HepG2 (cell line): ENCODE measurements around the gene C20orf144. TPM values are rescaled to one million over a fixed set of nuclear protein-coding genes. Genes with fewer than 3 reads are reported as not detected.
A peak's percentile ranks its signal among the peaks of the same experiment; 100 is the strongest.

ENCODE experiments used
- CAMTA2 ChIP-seq: sonication (generic); formaldehyde crosslinking; IDR thresholded peaks from 2 replicates; pipeline ENCODE4 v1.4.0; 2020; ENCODE audit warnings: mild to moderate bottlenecking, missing genetic modification reagents, borderline replicate concordance
- FOXJ3 ChIP-seq: sonication (generic); formaldehyde crosslinking; IDR thresholded peaks from 2 replicates; pipeline ENCODE4 v1.4.0; 2020; ENCODE audit warnings: missing genetic modification reagents, mild to moderate bottlenecking, borderline replicate concordance
- HMGA1 ChIP-seq: sonication (generic); formaldehyde crosslinking; conservative IDR thresholded peaks from 2 replicates; pipeline ENCODE4 v1.4.0; 2020; ENCODE audit warnings: missing genetic modification reagents
- HOXA7 ChIP-seq: sonication (generic); formaldehyde crosslinking; IDR thresholded peaks from 2 replicates; pipeline ENCODE4 v1.8.1; 2022; ENCODE audit warnings: mild to moderate bottlenecking, missing genetic modification reagents, moderate library complexity
- PAF1 ChIP-seq: IDR thresholded peaks from 2 replicates; pipeline ENCODE4 v1.6.1; 2016; ENCODE audit warnings: missing genetic modification reagents, missing compliant biosample characterization
- USF2 ChIP-seq, 2 experiments: sonication (generic) in 1 of 2; formaldehyde crosslinking in 1 of 2; IDR thresholded peaks; 2 replicates each; pipeline versions ENCODE4 v1.5.1 to v1.6.1; 2011 to 2020; ENCODE audit warnings: borderline replicate concordance in 1 of 2, low read depth in 1 of 2, low read length in 1 of 2, mild to moderate bottlenecking in 1 of 2, missing genetic modification reagents in 1 of 2, moderate library complexity in 1 of 2
- ZHX2 ChIP-seq, 2 experiments: sonication (generic) in 1 of 2; formaldehyde crosslinking in 1 of 2; IDR thresholded peaks; 2 replicates each; pipeline versions ENCODE4 v1.6.1 to v1.9.0; 2014 to 2022; ENCODE audit warnings: antibody characterized with exemption in 1 of 2, borderline replicate concordance in 1 of 2, inconsistent platforms in 1 of 2, low read depth in 1 of 2, missing genetic modification reagents in 1 of 2
- ZMAT5 ChIP-seq: sonication (generic); formaldehyde crosslinking; IDR thresholded peaks from 2 replicates; pipeline ENCODE4 v1.5.0; 2020; ENCODE audit warnings: mild to moderate bottlenecking, low read depth, missing genetic modification reagents, borderline replicate concordance
- ZNF10 ChIP-seq: sonication (generic); formaldehyde crosslinking; IDR thresholded peaks from 2 replicates; pipeline ENCODE4 v1.4.0; 2020; ENCODE audit warnings: mild to moderate bottlenecking, low read depth, missing genetic modification reagents, borderline replicate concordance
- ZNF281 ChIP-seq: sonication (generic); formaldehyde crosslinking; IDR thresholded peaks from 2 replicates; pipeline ENCODE4 v1.4.0; 2020; ENCODE audit warnings: missing genetic modification reagents, borderline replicate concordance
- ZNF451 ChIP-seq: sonication (generic); formaldehyde crosslinking; IDR thresholded peaks from 2 replicates; pipeline ENCODE4 v1.5.0; 2020; ENCODE audit warnings: mild to moderate bottlenecking, missing genetic modification reagents
- polyA plus RNA-seq, 8 experiments: library from polyadenylated mRNA; depleted of rRNA in 3 of 8; stranded (reverse) in 7 of 8; unstranded in 1 of 8; fragments of >200 nt; fragmentation: Illumina TruSeq in 4 of 8; extraction: Trizol in 4 of 8; gene quantifications; 2 replicates each; pipeline versions ENCODE4 v1.2.1 to v1.2.3, GENCODE V29; 2011 to 2016; ENCODE audit warnings: low read depth in 4 of 8, missing spikeins in 1 of 8, mixed read lengths in 1 of 8; ENCODE audit not compliant: insufficient read depth in 1 of 8
- total RNA-seq, 5 experiments: library from RNA; depleted of rRNA; stranded (reverse); fragments of >200 nt; fragmentation: Illumina TruSeq; extraction: Trizol; gene quantifications; 2 replicates each; pipeline ENCODE4 v1.2.3, GENCODE V29; 2016; ENCODE audit warnings: low read depth in 1 of 5
- TF ChIP-seq, protein P1 (sequence below): IDR thresholded peaks from 2 replicates; pipeline ENCODE4 v1.6.1; 2012; ENCODE audit warnings: low read depth, low read length, improper control_type of control experiment

C20orf144 gene
- total and polyA plus RNA-seq, 2 of the 13 experiments (the other 11 are each of a cell fraction or from before 2014, with no cell fraction given) = 0.09 to 0.16 TPM

DNA sequence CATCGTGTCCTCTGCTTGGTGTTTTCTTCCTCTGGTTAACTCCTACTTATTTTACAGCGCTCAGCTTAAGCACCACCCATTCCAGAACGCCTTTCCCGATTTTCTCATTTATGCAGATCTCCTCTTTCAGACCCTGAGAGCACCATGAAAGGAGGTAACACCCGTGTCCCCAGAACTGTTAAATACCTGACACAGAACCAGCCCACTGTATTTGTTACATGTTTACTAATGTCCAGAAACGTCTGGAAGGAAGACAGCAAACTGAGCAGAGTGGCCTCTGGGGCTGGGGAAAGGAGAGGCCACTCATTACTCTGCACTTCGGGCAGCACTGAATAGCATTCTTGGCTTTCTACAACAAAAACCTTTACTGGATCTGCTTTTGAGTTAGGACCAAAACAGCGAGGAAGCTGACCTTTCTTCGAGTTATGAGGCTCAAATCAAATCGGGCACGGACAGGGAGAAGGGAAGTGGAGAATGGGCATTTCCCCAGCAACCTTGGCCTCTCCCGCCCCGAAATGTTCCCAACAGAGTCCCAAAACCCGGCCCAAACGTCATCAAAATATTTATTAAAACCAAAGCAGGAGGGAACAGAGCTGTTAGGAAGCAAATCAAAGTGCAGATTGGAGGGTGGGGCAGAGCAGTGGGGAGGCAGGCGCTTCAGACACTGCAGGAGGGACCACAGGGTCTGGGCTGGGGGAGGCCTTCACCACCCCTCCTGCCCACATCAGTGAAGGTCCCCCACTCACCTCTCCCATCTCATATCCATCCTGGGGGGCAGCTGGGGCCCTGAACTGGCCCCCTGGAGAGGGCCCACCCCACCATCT is 13.2 kb downstream of the C20orf144 start (continued):
- TF ChIP-seq ZNF451 (CRISPR knock-in tag) = no peak
- no peak for TF ChIP-seq ZMAT5 (CRISPR knock-in tag)
- TF ChIP-seq PAF1 = no peak
- no peak for TF ChIP-seq HOXA7
- TF ChIP-seq, protein P1, sequence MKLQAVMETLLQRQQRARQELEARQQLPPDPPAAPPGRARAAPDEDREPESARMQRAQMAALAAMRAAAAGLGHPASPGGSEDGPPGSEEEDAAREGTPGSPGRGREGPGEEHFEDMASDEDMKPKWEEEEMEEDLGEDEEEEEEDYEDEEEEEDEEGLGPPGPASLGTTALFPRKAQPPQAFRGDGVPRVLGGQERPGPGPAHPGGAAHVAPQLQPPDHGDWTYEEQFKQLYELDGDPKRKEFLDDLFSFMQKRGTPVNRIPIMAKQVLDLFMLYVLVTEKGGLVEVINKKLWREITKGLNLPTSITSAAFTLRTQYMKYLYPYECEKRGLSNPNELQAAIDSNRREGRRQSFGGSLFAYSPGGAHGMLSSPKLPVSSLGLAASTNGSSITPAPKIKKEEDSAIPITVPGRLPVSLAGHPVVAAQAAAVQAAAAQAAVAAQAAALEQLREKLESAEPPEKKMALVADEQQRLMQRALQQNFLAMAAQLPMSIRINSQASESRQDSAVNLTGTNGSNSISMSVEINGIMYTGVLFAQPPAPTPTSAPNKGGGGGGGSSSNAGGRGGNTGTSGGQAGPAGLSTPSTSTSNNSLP = no peak
- 0 out of 2 replicates have a peak, but pooled peaks have one; percentile 13 for TF ChIP-seq ZNF281 (CRISPR knock-in tag)
- TF ChIP-seq FOXJ3 (CRISPR knock-in tag) = no peak
- no peak for TF ChIP-seq HMGA1 (CRISPR knock-in tag)
- no peak for TF ChIP-seq CAMTA2
- no peak for TF ChIP-seq ZNF10 (CRISPR knock-in tag)
- TF ChIP-seq USF2 (IDR thresholded peaks at IDR 0.05; ENCODE audit: low read depth, low read length) = no peak
- TF ChIP-seq USF2 (CRISPR knock-in tag; IDR thresholded peaks at IDR 0.05; ENCODE audit: borderline replicate concordance) = no peak
- TF ChIP-seq ZHX2 (IDR thresholded peaks at IDR 0.05; ENCODE audit: low read depth) = no peak
- TF ChIP-seq ZHX2 (CRISPR knock-in tag; IDR thresholded peaks at IDR 0.05; ENCODE audit: borderline replicate concordance) = no peak
